Panc1 (cell line): ENCODE measurements around the gene XBP1. TPM values are rescaled to one million over a fixed set of nuclear protein-coding genes. Genes with fewer than 3 reads are reported as not detected.

ENCODE experiments used
- ATAC-seq: fragments of 200-7000 bp; cut with Tn5 transposase; 2 replicates; pipeline ENCODE4 v1.9.1; 2020; ENCODE audit warnings: mild to moderate bottlenecking, moderate library complexity
- BruUV-seq: library from RNA; stranded (reverse); fragments of 400-500 nt; replicated peaks from 2 replicates; lab custom pipeline; 2021; lab: Mats Ljungman, UMichigan
- CTCF ChIA-PET: fragments of 300-600 bp; sonication (Branson Sonifier 250); formaldehyde crosslinking; loops from one replicate; lab custom pipeline; 2022; ENCODE audit warnings: antibody characterized with exemption; lab: Charles Lee
- POLR2A ChIA-PET: fragments of 300-600 bp; sonication (Branson Sonifier 250); formaldehyde crosslinking; loops from one replicate; lab custom pipeline; 2022; ENCODE audit warnings: antibody characterized with exemption; lab: Charles Lee
- DNase-seq: peaks from one replicate; pipeline ENCODE4 v3.0.0-alpha.2; 2010; ENCODE audit warnings: low read depth, low spot score
- H3K27ac ChIP-seq: 2 replicates; pipeline ENCODE4 v1.5.1; 2011; ENCODE audit warnings: mild to moderate bottlenecking, low read length, inconsistent platforms
- H3K27me3 ChIP-seq: fragments of 200-500 bp; sonication (Bioruptor generic); 2 replicates; pipeline ENCODE4 v1.6.0; 2014; ENCODE audit warnings: low read length, inconsistent platforms; ENCODE audit not compliant: control insufficient read depth, insufficient read depth
- H3K36me3 ChIP-seq: fragments of 200-500 bp; sonication (Bioruptor generic); 2 replicates; pipeline ENCODE4 v1.5.1; 2014; ENCODE audit warnings: inconsistent platforms, mild to moderate bottlenecking, low read length, moderate library complexity; ENCODE audit not compliant: control insufficient read depth, insufficient read depth
- H3K4me1 ChIP-seq: 2 replicates; pipeline ENCODE4 v1.5.1; 2011; ENCODE audit warnings: inconsistent platforms, mild to moderate bottlenecking, low read length, moderate library complexity; ENCODE audit not compliant: control insufficient read depth, insufficient read depth
- H3K4me3 ChIP-seq, 2 experiments: 2 replicates each; pipeline ENCODE4 v1.5.1; 2011 to 2012; ENCODE audit warnings: low read depth in 2 of 2, low read length in 2 of 2, mild to moderate bottlenecking in 2 of 2, inconsistent platforms in 1 of 2, moderate library complexity in 1 of 2
- H3K9me3 ChIP-seq: fragments of 200-500 bp; sonication (Bioruptor generic); 2 replicates; pipeline ENCODE4 v1.5.1; 2014; ENCODE audit warnings: low read depth, mild to moderate bottlenecking, inconsistent platforms, low read length, moderate library complexity; ENCODE audit not compliant: control insufficient read depth, insufficient read depth
- POLR2AphosphoS5 ChIP-seq: IDR thresholded peaks from 2 replicates; pipeline ENCODE4 v1.6.1; 2012; ENCODE audit warnings: mild to moderate bottlenecking, low read depth, low read length, moderate library complexity
- SIN3A ChIP-seq: IDR thresholded peaks from 2 replicates; pipeline ENCODE4 v1.6.1; 2012; ENCODE audit warnings: low read depth, mild to moderate bottlenecking, low read length, moderate library complexity, borderline replicate concordance; ENCODE audit not compliant: insufficient read depth
- TCF7L2 ChIP-seq: IDR thresholded peaks from 2 replicates; pipeline ENCODE4 v1.6.1; 2011; ENCODE audit warnings: mild to moderate bottlenecking, low read depth, low read length, inconsistent platforms
- in situ Hi-C: cut with HindIII; loops from 2 replicates; pipeline ENCODE4 v1.10.0; 2016; ENCODE audit warnings: low sequenced_read_pairs, low pct_unique_long_range_greater_than_20kb
- intact Hi-C: fragments of 100-400 bp; cut with micrococcal nuclease; formaldehyde crosslinking; loops from one replicate; pipeline ENCODE4 v1.10.0; 2022; ENCODE audit not compliant: unreplicated experiment
- total RNA-seq: library from RNA; stranded (reverse); gene quantifications from one replicate; pipeline ENCODE4 v1.2.1, GENCODE V29; 2021; ENCODE audit not compliant: unreplicated experiment
- TF ChIP-seq, protein P1 (sequence below): fragments of 450-650 bp; IDR thresholded peaks from 2 replicates; pipeline ENCODE4 v1.5.1; 2017; ENCODE audit warnings: mild to moderate bottlenecking
- TF ChIP-seq, protein P2 (sequence below), 2 experiments: IDR thresholded peaks; 2 replicates each; pipeline ENCODE4 v1.6.1; 2011 to 2012; ENCODE audit warnings: low read depth in 2 of 2, control low read depth in 1 of 2, low read length in 1 of 2, mild to moderate bottlenecking in 1 of 2, moderate library complexity in 1 of 2; ENCODE audit not compliant: insufficient read depth in 1 of 2

XBP1 gene
- total RNA-seq, 1 experiment from 2014 or later: 48.8 TPM

DNA sequence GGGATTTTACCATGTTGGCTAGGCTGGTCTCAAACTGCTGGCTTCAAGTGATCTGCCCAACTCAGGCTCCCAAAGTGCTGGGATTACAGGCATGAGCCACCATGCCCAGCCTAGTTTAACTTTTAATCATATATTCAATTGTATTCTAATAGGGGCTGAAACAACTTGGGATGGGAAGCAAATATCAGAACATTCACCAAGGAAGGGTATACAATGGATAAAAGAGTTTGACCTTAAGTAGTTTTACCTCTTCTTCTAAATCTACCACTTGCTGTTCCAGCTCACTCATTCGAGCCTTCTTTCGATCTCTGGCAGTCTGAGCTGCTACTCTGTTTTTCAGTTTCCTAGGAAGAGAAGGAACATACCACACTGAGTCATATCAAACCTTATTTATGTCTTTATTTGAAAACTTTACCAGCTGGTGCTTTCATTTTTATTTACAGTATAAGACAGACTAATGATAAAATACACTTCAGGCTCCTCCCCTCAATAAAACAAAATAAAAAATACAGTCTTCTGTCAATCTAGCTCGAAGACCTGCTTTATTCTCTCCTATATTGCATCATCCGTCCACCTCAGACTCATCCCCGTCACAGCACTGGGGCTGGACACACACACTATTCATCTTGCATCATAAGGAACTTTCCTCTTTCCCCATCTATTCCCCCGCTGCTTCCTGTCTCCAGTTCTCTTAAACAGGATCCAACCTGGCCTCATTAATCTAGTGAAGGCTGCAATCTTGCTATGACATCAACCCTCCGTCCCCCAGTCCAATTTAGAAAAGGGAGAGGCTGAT is 1.4 kb downstream of the XBP1 start:
- no peak for ATAC-seq
- Histone ChIP-seq H3K9me3 (no peaks in the 10 kb centered on the region), H3K27ac (peak overlapping the region; percentile 96), H3K27me3 (no peaks in the 10 kb centered on the region), H3K4me3 (peak overlapping the region; percentile 77 to 95), H3K4me1 (peaks cover 9% of the 10 kb centered on the region; the same call in 1 of the 2 replicates), H3K36me3 (peaks cover 26% of the 10 kb centered on the region)
- TF ChIP-seq POLR2AphosphoS5: no peak
- TF ChIP-seq, protein P1, sequence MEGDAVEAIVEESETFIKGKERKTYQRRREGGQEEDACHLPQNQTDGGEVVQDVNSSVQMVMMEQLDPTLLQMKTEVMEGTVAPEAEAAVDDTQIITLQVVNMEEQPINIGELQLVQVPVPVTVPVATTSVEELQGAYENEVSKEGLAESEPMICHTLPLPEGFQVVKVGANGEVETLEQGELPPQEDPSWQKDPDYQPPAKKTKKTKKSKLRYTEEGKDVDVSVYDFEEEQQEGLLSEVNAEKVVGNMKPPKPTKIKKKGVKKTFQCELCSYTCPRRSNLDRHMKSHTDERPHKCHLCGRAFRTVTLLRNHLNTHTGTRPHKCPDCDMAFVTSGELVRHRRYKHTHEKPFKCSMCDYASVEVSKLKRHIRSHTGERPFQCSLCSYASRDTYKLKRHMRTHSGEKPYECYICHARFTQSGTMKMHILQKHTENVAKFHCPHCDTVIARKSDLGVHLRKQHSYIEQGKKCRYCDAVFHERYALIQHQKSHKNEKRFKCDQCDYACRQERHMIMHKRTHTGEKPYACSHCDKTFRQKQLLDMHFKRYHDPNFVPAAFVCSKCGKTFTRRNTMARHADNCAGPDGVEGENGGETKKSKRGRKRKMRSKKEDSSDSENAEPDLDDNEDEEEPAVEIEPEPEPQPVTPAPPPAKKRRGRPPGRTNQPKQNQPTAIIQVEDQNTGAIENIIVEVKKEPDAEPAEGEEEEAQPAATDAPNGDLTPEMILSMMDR: no peak
- TF ChIP-seq, protein P2, sequence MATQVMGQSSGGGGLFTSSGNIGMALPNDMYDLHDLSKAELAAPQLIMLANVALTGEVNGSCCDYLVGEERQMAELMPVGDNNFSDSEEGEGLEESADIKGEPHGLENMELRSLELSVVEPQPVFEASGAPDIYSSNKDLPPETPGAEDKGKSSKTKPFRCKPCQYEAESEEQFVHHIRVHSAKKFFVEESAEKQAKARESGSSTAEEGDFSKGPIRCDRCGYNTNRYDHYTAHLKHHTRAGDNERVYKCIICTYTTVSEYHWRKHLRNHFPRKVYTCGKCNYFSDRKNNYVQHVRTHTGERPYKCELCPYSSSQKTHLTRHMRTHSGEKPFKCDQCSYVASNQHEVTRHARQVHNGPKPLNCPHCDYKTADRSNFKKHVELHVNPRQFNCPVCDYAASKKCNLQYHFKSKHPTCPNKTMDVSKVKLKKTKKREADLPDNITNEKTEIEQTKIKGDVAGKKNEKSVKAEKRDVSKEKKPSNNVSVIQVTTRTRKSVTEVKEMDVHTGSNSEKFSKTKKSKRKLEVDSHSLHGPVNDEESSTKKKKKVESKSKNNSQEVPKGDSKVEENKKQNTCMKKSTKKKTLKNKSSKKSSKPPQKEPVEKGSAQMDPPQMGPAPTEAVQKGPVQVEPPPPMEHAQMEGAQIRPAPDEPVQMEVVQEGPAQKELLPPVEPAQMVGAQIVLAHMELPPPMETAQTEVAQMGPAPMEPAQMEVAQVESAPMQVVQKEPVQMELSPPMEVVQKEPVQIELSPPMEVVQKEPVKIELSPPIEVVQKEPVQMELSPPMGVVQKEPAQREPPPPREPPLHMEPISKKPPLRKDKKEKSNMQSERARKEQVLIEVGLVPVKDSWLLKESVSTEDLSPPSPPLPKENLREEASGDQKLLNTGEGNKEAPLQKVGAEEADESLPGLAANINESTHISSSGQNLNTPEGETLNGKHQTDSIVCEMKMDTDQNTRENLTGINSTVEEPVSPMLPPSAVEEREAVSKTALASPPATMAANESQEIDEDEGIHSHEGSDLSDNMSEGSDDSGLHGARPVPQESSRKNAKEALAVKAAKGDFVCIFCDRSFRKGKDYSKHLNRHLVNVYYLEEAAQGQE (IDR thresholded peaks at IDR 0.05; ENCODE audit: insufficient read depth in 1 of 2, low read depth in 2 of 2, low read length in 1 of 2): no peak
- TF ChIP-seq TCF7L2: no peak
- no peak for TF ChIP-seq SIN3A
- CTCF ChIA-PET: no interaction called here
- POLR2A ChIA-PET: no interaction called here
- intact Hi-C loops: no loop called here
- peak; percentile 51 for DNase-seq
- no TSS peak for BruUV-seq
- in situ Hi-C loops: no loop called here

DNA sequence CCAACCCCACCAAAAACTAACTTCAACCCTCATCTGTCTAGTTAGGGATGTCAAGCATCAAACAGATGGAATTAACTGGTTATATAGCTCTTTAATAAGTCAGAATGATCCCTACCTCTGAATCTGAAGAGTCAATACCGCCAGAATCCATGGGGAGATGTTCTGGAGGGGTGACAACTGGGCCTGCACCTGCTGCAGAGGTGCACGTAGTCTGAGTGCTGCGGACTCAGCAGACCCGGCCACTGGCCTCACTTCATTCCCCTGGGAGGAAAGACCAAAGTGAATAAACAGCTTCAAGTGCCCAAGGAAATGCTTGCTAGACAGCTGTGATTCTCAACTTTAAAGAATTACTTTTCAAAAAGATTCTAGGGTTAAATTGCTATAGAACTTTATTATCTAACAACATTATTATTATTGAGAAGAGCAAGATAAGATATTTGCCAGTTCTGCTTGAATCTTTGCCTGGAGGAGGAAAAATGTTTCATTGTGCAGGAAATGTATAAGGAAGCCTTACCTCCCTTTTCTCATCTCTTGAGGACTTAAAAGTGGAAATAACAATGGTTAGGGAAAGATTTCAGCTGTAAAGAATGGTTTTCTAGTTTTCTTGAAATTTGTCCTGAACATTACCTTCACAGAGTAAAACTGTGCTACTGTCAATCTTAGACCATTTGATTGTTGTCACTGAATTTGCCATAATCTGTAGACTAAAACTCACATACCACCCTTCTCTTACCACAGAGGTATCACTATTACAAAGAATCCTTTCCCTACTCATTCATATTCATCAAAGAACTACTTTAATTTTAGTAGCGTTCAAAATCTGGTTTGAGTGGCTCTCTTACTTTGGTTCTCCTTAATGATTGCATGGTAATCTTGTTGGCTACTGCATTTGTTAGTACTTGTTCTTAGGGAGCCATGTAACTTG is 4.2 kb downstream of the XBP1 start:
- no peak overlapping the region for H3K27ac ChIP-seq
- in situ Hi-C loops (no loop called here), intact Hi-C loops (no loop called here)
- H3K4me1 ChIP-seq: no peaks in the 10 kb centered on the region; the same call in 1 of the 2 replicates
- TF ChIP-seq, protein P1: no peak
- TF ChIP-seq SIN3A (no peak), TCF7L2 (no peak), POLR2AphosphoS5 (no peak)
- TF ChIP-seq, protein P2 (IDR thresholded peaks at IDR 0.05; ENCODE audit: insufficient read depth in 1 of 2, low read depth in 2 of 2, low read length in 1 of 2): no peak
- ATAC-seq: no peak
- H3K9me3 ChIP-seq: no peaks in the 10 kb centered on the region
- ChIA-PET CTCF (no interaction called here), POLR2A (no interaction called here)
- no peak for DNase-seq
- H3K27me3 ChIP-seq: no peaks in the 10 kb centered on the region
- H3K36me3 ChIP-seq: peaks cover 29% of the 10 kb centered on the region
- H3K4me3 ChIP-seq: no peak overlapping the region
- no TSS peak for BruUV-seq
